BLaER1 (cell line): Measurements from ENCODE around the gene CCDC60.
A peak's percentile ranks its signal among the peaks of the same experiment; 100 is the strongest.

Experiments used
- H3K27ac ChIP-seq: shearing (Covaris generic); formaldehyde crosslinking; 2 replicates; pipeline ENCODE4 v1.8.1; 2022
- H3K27me3 ChIP-seq: shearing (Covaris generic); formaldehyde crosslinking; 2 replicates; pipeline ENCODE4 v1.8.1; 2022
- H3K36me3 ChIP-seq: shearing (Covaris generic); formaldehyde crosslinking; 2 replicates; pipeline ENCODE4 v1.8.1; 2022
- H3K4me1 ChIP-seq: shearing (Covaris generic); formaldehyde crosslinking; 2 replicates; pipeline ENCODE4 v1.8.1; 2022
- H3K4me2 ChIP-seq: shearing (Covaris generic); formaldehyde crosslinking; 2 replicates; pipeline ENCODE4 v1.8.1; 2022
- H3K4me3 ChIP-seq: shearing (Covaris generic); formaldehyde crosslinking; 2 replicates; pipeline ENCODE4 v1.8.1; 2022
- H3K9ac ChIP-seq: shearing (Covaris generic); formaldehyde crosslinking; 2 replicates; pipeline ENCODE4 v1.8.1; 2022
- H3K9me3 ChIP-seq: shearing (Covaris generic); formaldehyde crosslinking; 2 replicates; pipeline ENCODE4 v1.8.1; 2022
- H4K20me1 ChIP-seq: shearing (Covaris generic); formaldehyde crosslinking; 2 replicates; pipeline ENCODE4 v1.8.1; 2022
- Cebpa-rat ChIP-seq: shearing (Covaris generic); IDR thresholded peaks from 2 replicates; pipeline ENCODE4 v1.8.1; 2022

CCDC60 gene

GRCh38 chr12:119366007-119366406 is 31.5 kb downstream of the CCDC60 start:
- no peak overlapping the region for H3K4me3 ChIP-seq
- H3K27me3 ChIP-seq: no peaks in the 10 kb centered on the region
- no peaks in the 10 kb centered on the region for H3K36me3 ChIP-seq
- no peak overlapping the region for H3K27ac ChIP-seq
- no peak overlapping the region for H3K4me2 ChIP-seq
- H3K4me1 ChIP-seq: no peaks in the 10 kb centered on the region
- no peak overlapping the region for H3K9ac ChIP-seq
- TF ChIP-seq Cebpa-rat: no peak
- H4K20me1 ChIP-seq: no peaks in the 10 kb centered on the region
- H3K9me3 ChIP-seq: no peaks in the 10 kb centered on the region

GRCh38 chr12:119369161-119369560 is 34.6 kb downstream of the CCDC60 start:
- Histone ChIP-seq H3K9ac (no peak overlapping the region), H3K36me3 (no peaks in the 10 kb centered on the region), H3K27ac (no peak overlapping the region), H3K4me1 (peaks cover 20% of the 10 kb centered on the region), H3K27me3 (no peaks in the 10 kb centered on the region), H3K4me3 (no peak overlapping the region), H4K20me1 (no peaks in the 10 kb centered on the region), H3K9me3 (no peaks in the 10 kb centered on the region), H3K4me2 (no peak overlapping the region)
- no peak for TF ChIP-seq Cebpa-rat

- TF ChIP-seq Cebpa-rat: no peak
- H3K9ac ChIP-seq: no peak overlapping the region
- H3K4me1 ChIP-seq: peaks cover 29% of the 10 kb centered on the region
- H3K27me3 ChIP-seq: no peaks in the 10 kb centered on the region
- H3K27ac ChIP-seq: no peak overlapping the region
- H4K20me1 ChIP-seq: no peaks in the 10 kb centered on the region
- H3K9me3 ChIP-seq: no peaks in the 10 kb centered on the region
- no peak overlapping the region for H3K4me2 ChIP-seq
- no peaks in the 10 kb centered on the region for H3K36me3 ChIP-seq
- H3K4me3 ChIP-seq: no peak overlapping the region
These were observed 35.5 kb downstream of the CCDC60 start for GRCh38 chr12:119369907-119370546.

- no peak overlapping the region for H3K4me3 ChIP-seq
- H3K9ac ChIP-seq: no peak overlapping the region
- H3K9me3 ChIP-seq: no peaks in the 10 kb centered on the region
- H3K4me1 ChIP-seq: peaks cover 51% of the 10 kb centered on the region
- TF ChIP-seq Cebpa-rat: peak; percentile 28; the same call in 1 of the 2 replicates
- no peaks in the 10 kb centered on the region for H3K36me3 ChIP-seq
- no peaks in the 10 kb centered on the region for H3K27me3 ChIP-seq
- H4K20me1 ChIP-seq: no peaks in the 10 kb centered on the region
- H3K27ac ChIP-seq: no peak overlapping the region
- peak overlapping the region; percentile 54 for H3K4me2 ChIP-seq
These were observed 38.0 kb downstream of the CCDC60 start for GRCh38 chr12:119372540-119372939.

- no peak overlapping the region for H3K9ac ChIP-seq
- peaks cover 55% of the 10 kb centered on the region for H3K4me1 ChIP-seq
- peak overlapping the region; percentile 54 for H3K4me2 ChIP-seq
- no peaks in the 10 kb centered on the region for H4K20me1 ChIP-seq
- no peaks in the 10 kb centered on the region for H3K27me3 ChIP-seq
- no peak overlapping the region for H3K4me3 ChIP-seq
- no peak overlapping the region for H3K27ac ChIP-seq
- H3K36me3 ChIP-seq: no peaks in the 10 kb centered on the region
- no peaks in the 10 kb centered on the region for H3K9me3 ChIP-seq
- TF ChIP-seq Cebpa-rat: no peak
These were observed 38.5 kb downstream of the CCDC60 start for GRCh38 chr12:119373001-119373400.

GRCh38 chr12:119373666-119374065 is 39.1 kb downstream of the CCDC60 start:
- Histone ChIP-seq H3K27me3 (no peaks in the 10 kb centered on the region), H3K36me3 (no peaks in the 10 kb centered on the region), H4K20me1 (no peaks in the 10 kb centered on the region), H3K4me3 (no peak overlapping the region), H3K4me1 (peaks cover 59% of the 10 kb centered on the region), H3K4me2 (peak overlapping the region; percentile 88; the same call in 1 of the 2 replicates), H3K9me3 (no peaks in the 10 kb centered on the region), H3K9ac (no peak overlapping the region), H3K27ac (no peak overlapping the region)
- no peak for TF ChIP-seq Cebpa-rat

- Histone ChIP-seq H3K4me3 (no peak overlapping the region), H3K9me3 (no peaks in the 10 kb centered on the region), H3K27ac (peak overlapping the region; percentile 60), H3K27me3 (no peaks in the 10 kb centered on the region), H4K20me1 (no peaks in the 10 kb centered on the region), H3K4me1 (peaks cover 59% of the 10 kb centered on the region), H3K9ac (no peak overlapping the region), H3K4me2 (peak overlapping the region; percentile 88), H3K36me3 (no peaks in the 10 kb centered on the region)
- TF ChIP-seq Cebpa-rat: no peak
These were observed 40.1 kb downstream of the CCDC60 start for GRCh38 chr12:119374635-119375034.

GRCh38 chr12:119375075-119375882 is 40.8 kb downstream of the CCDC60 start:
- Histone ChIP-seq H3K4me3 (peak overlapping the region; percentile 43; the same call in 1 of the 2 replicates), H3K4me2 (peak overlapping the region; percentile 88)
- 0 out of 2 replicates have a peak, but pooled peaks have one; percentile 20 for TF ChIP-seq Cebpa-rat

GRCh38 chr12:119375883-119376190 is 41.3 kb downstream of the CCDC60 start:
- Histone ChIP-seq H3K4me2 (peak overlapping the region; percentile 88), H3K4me3 (peak overlapping the region; percentile 43; the same call in 1 of the 2 replicates), H3K27me3 (no peaks in the 10 kb centered on the region), H3K4me1 (peaks cover 59% of the 10 kb centered on the region), H3K36me3 (no peaks in the 10 kb centered on the region), H3K9me3 (no peaks in the 10 kb centered on the region), H4K20me1 (no peaks in the 10 kb centered on the region), H3K27ac (peak overlapping the region; percentile 60), H3K9ac (peak overlapping the region; percentile 61; the same call in 1 of the 2 replicates)
- no peak for TF ChIP-seq Cebpa-rat

More at GRCh38 chr12:119375075-119375882, 40.8 kb downstream of the CCDC60 start:
- Histone ChIP-seq H3K4me1 (peaks cover 59% of the 10 kb centered on the region), H3K27ac (peak overlapping the region; percentile 60), H3K27me3 (no peaks in the 10 kb centered on the region), H3K36me3 (no peaks in the 10 kb centered on the region), H3K9ac (peak overlapping the region; percentile 61; the same call in 1 of the 2 replicates), H4K20me1 (no peaks in the 10 kb centered on the region), H3K9me3 (no peaks in the 10 kb centered on the region)

GRCh38 chr12:119378903-119379302 is 44.4 kb downstream of the CCDC60 start:
- no peak for TF ChIP-seq Cebpa-rat
- Histone ChIP-seq H3K4me1 (peaks cover 42% of the 10 kb centered on the region), H4K20me1 (no peaks in the 10 kb centered on the region), H3K9me3 (peaks cover 11% of the 10 kb centered on the region), H3K9ac (no peak overlapping the region), H3K4me3 (no peak overlapping the region), H3K27me3 (no peaks in the 10 kb centered on the region), H3K4me2 (no peak overlapping the region), H3K36me3 (no peaks in the 10 kb centered on the region), H3K27ac (no peak overlapping the region)
